Hepatocyte (in vitro differentiated cells): Measurements from ENCODE around the gene CST11. TPM values are rescaled to one million over a fixed set of nuclear protein-coding genes. Genes with fewer than 3 reads are reported as not detected.

Experiments
- DNase-seq: peaks from one replicate; pipeline ENCODE4 v3.0.0-alpha.2; 2016; ENCODE audit warnings: low spot score
- H2AFZ ChIP-seq: fragments of 200-600 bp; sonication (generic); 2 replicates; pipeline ENCODE4 v1.6.0; 2016; ENCODE audit warnings: antibody characterized with exemption, mild to moderate bottlenecking
- H3K27ac ChIP-seq: fragments of 200-600 bp; sonication (generic); 2 replicates; pipeline ENCODE4 v1.5.1; 2016; ENCODE audit warnings: mild to moderate bottlenecking
- H3K27me3 ChIP-seq: fragments of 200-600 bp; sonication (generic); 2 replicates; pipeline ENCODE4 v1.6.1; 2016
- H3K36me3 ChIP-seq: fragments of 200-600 bp; sonication (generic); replicated peaks from 2 replicates; pipeline ENCODE4 v1.5.1; 2016; ENCODE audit warnings: low read depth; ENCODE audit not compliant: insufficient read depth
- H3K4me1 ChIP-seq: fragments of 200-600 bp; sonication (generic); 2 replicates; pipeline ENCODE4 v1.5.1; 2016; ENCODE audit warnings: mild to moderate bottlenecking, moderate library complexity; ENCODE audit not compliant: insufficient read depth
- H3K4me2 ChIP-seq: fragments of 200-600 bp; sonication (generic); 2 replicates; pipeline ENCODE4 v1.6.0; 2016
- H3K4me3 ChIP-seq: fragments of 200-600 bp; sonication (generic); 2 replicates; pipeline ENCODE4 v1.5.1; 2016; ENCODE audit warnings: mild to moderate bottlenecking
- H3K79me2 ChIP-seq: fragments of 200-600 bp; sonication (generic); 2 replicates; pipeline ENCODE4 v1.6.0; 2017; ENCODE audit warnings: mild to moderate bottlenecking
- H3K9me2 ChIP-seq: fragments of 200-600 bp; sonication (generic); replicated peaks from 2 replicates; pipeline ENCODE4 v1.6.0; 2017; ENCODE audit warnings: mild to moderate bottlenecking; ENCODE audit not compliant: insufficient read depth
- H3K9me3 ChIP-seq: fragments of 200-600 bp; sonication (generic); 2 replicates; pipeline ENCODE4 v1.5.1; 2016; ENCODE audit warnings: low read depth, mild to moderate bottlenecking
- H4K20me1 ChIP-seq: fragments of 200-600 bp; sonication (generic); 2 replicates; pipeline ENCODE4 v1.6.0; 2016; ENCODE audit warnings: mild to moderate bottlenecking; ENCODE audit not compliant: insufficient read depth, poor library complexity, severe bottlenecking
- CTCF ChIP-seq: fragments of 200-600 bp; sonication (generic); IDR thresholded peaks from 2 replicates; pipeline ENCODE4 v1.5.1; 2016; ENCODE audit warnings: antibody characterized with exemption, mild to moderate bottlenecking; ENCODE audit not compliant: poor library complexity
- EZH2 ChIP-seq: fragments of 200-600 bp; sonication (generic); IDR thresholded peaks from 2 replicates; pipeline ENCODE4 v1.6.1; 2016; ENCODE audit warnings: antibody characterized with exemption, mild to moderate bottlenecking, borderline replicate concordance
- EZH2phosphoT487 ChIP-seq: fragments of 200-600 bp; sonication (generic); IDR thresholded peaks from one replicate; pipeline ENCODE4 v1.6.1; 2018; ENCODE audit warnings: antibody characterized with exemption, mild to moderate bottlenecking, low read depth, moderate library complexity; ENCODE audit not compliant: unreplicated experiment, severe bottlenecking
- WGBS: methylation state at CpG from one replicate; pipeline ENCODE4 v1.1.6; 2016; ENCODE audit warnings: low lambda C conversion rate; ENCODE audit errors: missing lambda C conversion rate; 5-methylcytosine and 5-hydroxymethylcytosine counted together
- polyA plus RNA-seq: library from polyadenylated mRNA; unstranded; fragments of >200 nt; fragmentation: Nextera tagmentation; extraction: Ambion mirVana; gene quantifications from 2 replicates; pipeline ENCODE4 v1.2.1, GENCODE V29; 2016
- total RNA-seq: library from RNA; depleted of rRNA; stranded (reverse); fragments of >200 nt; gene quantifications from 2 replicates; pipeline ENCODE4 v1.2.3, GENCODE V29; 2014

The CST11 gene
- total and polyA plus RNA-seq, 2 experiments from 2014 or later = not detected

- Histone ChIP-seq H3K27ac (no peak overlapping the region), H3K4me1 (no peaks in the 10 kb centered on the region), H3K4me3 (no peak overlapping the region), H3K9me3 (no peaks in the 10 kb centered on the region), H4K20me1 (no peaks in the 10 kb centered on the region), H3K27me3 (no peaks in the 10 kb centered on the region), H2AFZ (no peak overlapping the region), H3K4me2 (no peak overlapping the region), H3K9me2 (no peaks in the 10 kb centered on the region), H3K36me3 (no peaks in the 10 kb centered on the region), H3K79me2 (no peaks in the 10 kb centered on the region)
- no peak for TF ChIP-seq EZH2
- no peak for TF ChIP-seq CTCF
- no peak for TF ChIP-seq EZH2phosphoT487
- 89% methylated on average over 2 of the region's 2 CpGs for WGBS
- DNase-seq = no peak
Observed at GRCh38 chr20:23488470-23488869, 35.8 kb upstream of the CST11 start.

- 70% methylated on average over 4 of the region's 4 CpGs for WGBS
- Histone ChIP-seq H3K4me1 (no peaks in the 10 kb centered on the region), H3K79me2 (no peaks in the 10 kb centered on the region), H3K9me2 (no peaks in the 10 kb centered on the region), H4K20me1 (no peaks in the 10 kb centered on the region), H3K27ac (no peak overlapping the region), H3K9me3 (no peaks in the 10 kb centered on the region), H3K4me3 (no peak overlapping the region), H2AFZ (no peak overlapping the region), H3K27me3 (no peaks in the 10 kb centered on the region), H3K4me2 (no peak overlapping the region), H3K36me3 (no peaks in the 10 kb centered on the region)
- TF ChIP-seq EZH2phosphoT487 (no peak), CTCF (no peak), EZH2 (no peak)
- no peak for DNase-seq
Observed at GRCh38 chr20:23484081-23484480, 31.4 kb upstream of the CST11 start.

- WGBS = 58% methylated on average over 2 of the region's 2 CpGs
- H3K4me1 ChIP-seq = no peaks in the 10 kb centered on the region
- DNase-seq = no peak
- H3K9me2 ChIP-seq = no peaks in the 10 kb centered on the region
- H3K9me3 ChIP-seq = no peaks in the 10 kb centered on the region
- H3K4me3 ChIP-seq = no peak overlapping the region
- H3K4me2 ChIP-seq = no peak overlapping the region
- H2AFZ ChIP-seq = no peak overlapping the region
- no peaks in the 10 kb centered on the region for H3K36me3 ChIP-seq
- TF ChIP-seq EZH2phosphoT487 = no peak
- no peak for TF ChIP-seq EZH2
- TF ChIP-seq CTCF = no peak
- H3K27me3 ChIP-seq = no peaks in the 10 kb centered on the region
- no peaks in the 10 kb centered on the region for H3K79me2 ChIP-seq
- no peaks in the 10 kb centered on the region for H4K20me1 ChIP-seq
- H3K27ac ChIP-seq = no peak overlapping the region
Observed at GRCh38 chr20:23482138-23482537, 29.5 kb upstream of the CST11 start.

GRCh38 chr20:23479043-23479442, 26.4 kb upstream of the CST11 start:
- no peaks in the 10 kb centered on the region for H3K36me3 ChIP-seq
- no peak overlapping the region for H3K4me3 ChIP-seq
- H2AFZ ChIP-seq = no peak overlapping the region
- no peak for DNase-seq
- no peak for TF ChIP-seq EZH2phosphoT487
- TF ChIP-seq CTCF = no peak
- no peak for TF ChIP-seq EZH2
- H4K20me1 ChIP-seq = no peaks in the 10 kb centered on the region
- no peaks in the 10 kb centered on the region for H3K9me2 ChIP-seq
- no peak overlapping the region for H3K4me2 ChIP-seq
- no peak overlapping the region for H3K27ac ChIP-seq
- no peaks in the 10 kb centered on the region for H3K79me2 ChIP-seq
- WGBS = 87% methylated on average over 4 of the region's 4 CpGs
- H3K27me3 ChIP-seq = no peaks in the 10 kb centered on the region
- H3K4me1 ChIP-seq = no peaks in the 10 kb centered on the region
- no peaks in the 10 kb centered on the region for H3K9me3 ChIP-seq
